DMS53 (cell line): ENCODE results near the gene TEX44.

ENCODE experiments used
- DNase-seq: peaks from one replicate; lab custom pipeline; 2025; lab: John Stamatoyannopoulos, UW

The TEX44 gene

GRCh38 chr2:231634951-231635875, 42.5 kb downstream of the TEX44 start:
- no peak for DNase-seq

DNA sequence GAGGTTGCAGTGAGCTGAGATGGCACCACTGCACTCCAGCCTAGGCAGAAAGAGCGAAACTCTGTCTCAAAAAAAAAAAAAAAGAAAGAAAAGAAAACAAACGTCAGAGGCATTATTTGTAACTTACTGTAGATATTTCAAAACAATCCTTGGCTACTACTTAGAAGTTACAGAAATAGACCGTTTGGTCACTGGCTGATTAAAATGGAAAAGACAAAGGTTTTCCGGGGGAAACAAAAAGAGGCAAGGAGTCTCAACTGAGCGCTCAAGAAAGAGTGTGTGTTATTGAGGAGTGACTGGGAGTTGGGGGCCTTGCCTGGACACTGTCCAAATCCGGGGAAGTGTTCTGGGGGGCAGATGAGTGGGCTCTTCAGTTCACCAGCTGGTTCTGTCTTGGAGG, 47.6 kb downstream of the TEX44 start:
- no peak for DNase-seq

GRCh38 chr2:231640641-231641111, 48.0 kb downstream of the TEX44 start:
- peak; percentile 62 for DNase-seq

GRCh38 chr2:231642631-231643494, 50.2 kb downstream of the TEX44 start:
- peak; percentile 20 for DNase-seq

GRCh38 chr2:231643495-231643888, 50.8 kb downstream of the TEX44 start:
- DNase-seq: no peak
